K562 (cell line): ENCODE data around the gene MAP2. TPM values are rescaled to one million over a fixed set of nuclear protein-coding genes. Genes with fewer than 3 reads are reported as not detected.

ENCODE experiments used
- BDP1 ChIP-seq: IDR thresholded peaks from 3 replicates; pipeline ENCODE4 v1.6.1; 2011; ENCODE audit not compliant: insufficient read length, insufficient read depth
- EGR1 ChIP-seq: fragments of 450-650 bp; conservative IDR thresholded peaks from 2 replicates; pipeline ENCODE4 v1.6.1; 2017; ENCODE audit warnings: mild to moderate bottlenecking
- HDAC3 ChIP-seq: fragments of 450-650 bp; IDR thresholded peaks from 2 replicates; pipeline ENCODE4 v1.6.1; 2018; ENCODE audit warnings: borderline replicate concordance, mild to moderate bottlenecking, moderate library complexity; ENCODE audit not compliant: partially characterized antibody
- LCOR ChIP-seq: sonication (generic); formaldehyde crosslinking; IDR thresholded peaks from 2 replicates; pipeline ENCODE4 v1.8.0; 2022; ENCODE audit warnings: mild to moderate bottlenecking, missing genetic modification reagents
- NONO ChIP-seq, 2 experiments: fragments of 200-400 bp in 1 of 2; fragments of 450-650 bp in 1 of 2; formaldehyde crosslinking in 1 of 2; IDR thresholded peaks; 2 replicates each; pipeline ENCODE4 v1.6.1; 2017; ENCODE audit warnings: low read depth in 2 of 2, mild to moderate bottlenecking in 2 of 2, moderate library complexity in 2 of 2, low read length in 1 of 2
- RBM15 ChIP-seq: fragments of 200-400 bp; formaldehyde crosslinking; IDR thresholded peaks from 2 replicates; pipeline ENCODE4 v1.6.1; 2018; ENCODE audit warnings: mild to moderate bottlenecking, low read length, moderate library complexity; ENCODE audit not compliant: insufficient read depth
- SMARCE1 ChIP-seq: fragments of 450-650 bp; IDR thresholded peaks from 2 replicates; pipeline ENCODE4 v1.7.1; 2016; ENCODE audit warnings: mild to moderate bottlenecking
- SRF ChIP-seq, 2 experiments: fragments of 250-450, 450-650 bp in 1 of 2; sonication (Bioruptor Pico) in 1 of 2; sonication (generic) in 1 of 2; formaldehyde crosslinking; IDR thresholded peaks; 2 replicates each; pipeline versions ENCODE4 v1.5.0 to v1.5.1; 2020 to 2022; ENCODE audit warnings: mild to moderate bottlenecking in 1 of 2, missing genetic modification reagents in 1 of 2
- TRIM28 ChIP-seq: fragments of 450-650 bp; IDR thresholded peaks from 2 replicates; pipeline ENCODE4 v1.6.1; 2017
- ZBED1 ChIP-seq: IDR thresholded peaks from 2 replicates; pipeline ENCODE4 v1.6.1; 2014
- polyA plus RNA-seq, 8 experiments: library from polyadenylated mRNA; depleted of rRNA in 4 of 8; stranded (reverse) in 5 of 8; unstranded in 3 of 8; fragments of >200 nt; fragmentation: Nextera tagmentation in 2 of 8; fragmentation: Illumina TruSeq in 1 of 8; extraction: Ambion mirVana in 2 of 8; extraction: Trizol in 1 of 8; gene quantifications; 2 replicates each; pipeline versions ENCODE4 v1.2.1 to v1.2.3, GENCODE V29; 2011 to 2014; ENCODE audit warnings: inconsistent platforms in 1 of 8, missing spikeins in 1 of 8
- total RNA-seq, 7 experiments: library from RNA; depleted of rRNA in 6 of 7; stranded (reverse); fragments of >200 nt in 6 of 7; fragmentation: Illumina TruSeq in 2 of 7; extraction: Trizol in 2 of 7; gene quantifications; 2 replicates each; pipeline versions ENCODE4 v1.2.1 to v1.2.3, GENCODE V29; 2011 to 2021; ENCODE audit warnings: low replicate concordance in 1 of 7
- TF ChIP-seq, protein P1 (sequence below): fragments of 250-450 bp; sonication (Bioruptor Pico); IDR thresholded peaks from 2 replicates; pipeline ENCODE4 v1.4.0; 2020; ENCODE audit warnings: mild to moderate bottlenecking, moderate library complexity
- TF ChIP-seq, protein P2 (sequence below): sonication (generic); formaldehyde crosslinking; IDR thresholded peaks from 2 replicates; pipeline ENCODE4 v1.8.1; 2023; ENCODE audit warnings: mild to moderate bottlenecking, missing genetic modification reagents
- TF ChIP-seq, protein P3 (sequence below): fragments of 150-350 bp; conservative IDR thresholded peaks from 2 replicates; pipeline ENCODE4 v1.6.1; 2014; ENCODE audit warnings: low read length

MAP2 gene
- total and polyA plus RNA-seq, 9 of the 15 experiments (the other 6 are each of a cell fraction or from before 2014, with no cell fraction given), result 0.13 TPM; not detected in 8

DNA sequence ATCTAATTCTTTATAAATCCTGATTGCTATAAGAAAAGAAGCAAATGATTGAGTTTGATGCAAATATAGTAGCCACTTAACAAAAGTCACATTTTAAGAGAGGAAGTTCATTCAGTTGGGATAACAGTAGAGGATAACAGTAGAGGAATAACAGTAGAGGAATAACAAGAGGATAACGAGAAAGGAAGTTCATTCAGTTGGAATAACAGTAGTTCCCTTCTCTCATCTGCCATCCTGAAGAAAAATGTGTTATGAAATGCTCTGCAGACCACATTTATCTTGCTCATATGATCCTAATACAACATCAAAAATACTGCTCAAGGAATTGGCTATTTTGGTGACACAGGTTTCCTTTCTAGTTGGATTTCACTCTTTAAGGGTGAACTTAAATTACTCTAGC, 242.4 kb downstream of the MAP2 start (continued):
- TF ChIP-seq, protein P1, sequence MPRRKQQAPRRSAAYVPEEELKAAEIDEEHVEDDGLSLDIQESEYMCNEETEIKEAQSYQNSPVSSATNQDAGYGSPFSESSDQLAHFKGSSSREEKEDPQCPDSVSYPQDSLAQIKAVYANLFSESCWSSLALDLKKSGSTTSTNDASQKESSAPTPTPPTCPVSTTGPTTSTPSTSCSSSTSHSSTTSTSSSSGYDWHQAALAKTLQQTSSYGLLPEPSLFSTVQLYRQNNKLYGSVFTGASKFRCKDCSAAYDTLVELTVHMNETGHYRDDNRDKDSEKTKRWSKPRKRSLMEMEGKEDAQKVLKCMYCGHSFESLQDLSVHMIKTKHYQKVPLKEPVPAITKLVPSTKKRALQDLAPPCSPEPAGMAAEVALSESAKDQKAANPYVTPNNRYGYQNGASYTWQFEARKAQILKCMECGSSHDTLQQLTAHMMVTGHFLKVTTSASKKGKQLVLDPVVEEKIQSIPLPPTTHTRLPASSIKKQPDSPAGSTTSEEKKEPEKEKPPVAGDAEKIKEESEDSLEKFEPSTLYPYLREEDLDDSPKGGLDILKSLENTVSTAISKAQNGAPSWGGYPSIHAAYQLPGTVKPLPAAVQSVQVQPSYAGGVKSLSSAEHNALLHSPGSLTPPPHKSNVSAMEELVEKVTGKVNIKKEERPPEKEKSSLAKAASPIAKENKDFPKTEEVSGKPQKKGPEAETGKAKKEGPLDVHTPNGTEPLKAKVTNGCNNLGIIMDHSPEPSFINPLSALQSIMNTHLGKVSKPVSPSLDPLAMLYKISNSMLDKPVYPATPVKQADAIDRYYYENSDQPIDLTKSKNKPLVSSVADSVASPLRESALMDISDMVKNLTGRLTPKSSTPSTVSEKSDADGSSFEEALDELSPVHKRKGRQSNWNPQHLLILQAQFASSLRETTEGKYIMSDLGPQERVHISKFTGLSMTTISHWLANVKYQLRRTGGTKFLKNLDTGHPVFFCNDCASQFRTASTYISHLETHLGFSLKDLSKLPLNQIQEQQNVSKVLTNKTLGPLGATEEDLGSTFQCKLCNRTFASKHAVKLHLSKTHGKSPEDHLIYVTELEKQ, result no peak
- TF ChIP-seq SRF (CRISPR knock-in tag; IDR thresholded peaks at IDR 0.05) (no peak), NONO (IDR thresholded peaks at IDR 0.05; ENCODE audit: low read depth in 2 of 2, low read length in 1 of 2) (no peak), ZBED1 (no peak), BDP1 (no peak), HDAC3 (no peak), EGR1 (no peak), RBM15 (no peak), SMARCE1 (no peak), LCOR (no peak), TRIM28 (no peak)
- TF ChIP-seq, protein P2, sequence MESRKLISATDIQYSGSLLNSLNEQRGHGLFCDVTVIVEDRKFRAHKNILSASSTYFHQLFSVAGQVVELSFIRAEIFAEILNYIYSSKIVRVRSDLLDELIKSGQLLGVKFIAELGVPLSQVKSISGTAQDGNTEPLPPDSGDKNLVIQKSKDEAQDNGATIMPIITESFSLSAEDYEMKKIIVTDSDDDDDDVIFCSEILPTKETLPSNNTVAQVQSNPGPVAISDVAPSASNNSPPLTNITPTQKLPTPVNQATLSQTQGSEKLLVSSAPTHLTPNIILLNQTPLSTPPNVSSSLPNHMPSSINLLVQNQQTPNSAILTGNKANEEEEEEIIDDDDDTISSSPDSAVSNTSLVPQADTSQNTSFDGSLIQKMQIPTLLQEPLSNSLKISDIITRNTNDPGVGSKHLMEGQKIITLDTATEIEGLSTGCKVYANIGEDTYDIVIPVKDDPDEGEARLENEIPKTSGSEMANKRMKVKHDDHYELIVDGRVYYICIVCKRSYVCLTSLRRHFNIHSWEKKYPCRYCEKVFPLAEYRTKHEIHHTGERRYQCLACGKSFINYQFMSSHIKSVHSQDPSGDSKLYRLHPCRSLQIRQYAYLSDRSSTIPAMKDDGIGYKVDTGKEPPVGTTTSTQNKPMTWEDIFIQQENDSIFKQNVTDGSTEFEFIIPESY, result no peak
- TF ChIP-seq, protein P3, sequence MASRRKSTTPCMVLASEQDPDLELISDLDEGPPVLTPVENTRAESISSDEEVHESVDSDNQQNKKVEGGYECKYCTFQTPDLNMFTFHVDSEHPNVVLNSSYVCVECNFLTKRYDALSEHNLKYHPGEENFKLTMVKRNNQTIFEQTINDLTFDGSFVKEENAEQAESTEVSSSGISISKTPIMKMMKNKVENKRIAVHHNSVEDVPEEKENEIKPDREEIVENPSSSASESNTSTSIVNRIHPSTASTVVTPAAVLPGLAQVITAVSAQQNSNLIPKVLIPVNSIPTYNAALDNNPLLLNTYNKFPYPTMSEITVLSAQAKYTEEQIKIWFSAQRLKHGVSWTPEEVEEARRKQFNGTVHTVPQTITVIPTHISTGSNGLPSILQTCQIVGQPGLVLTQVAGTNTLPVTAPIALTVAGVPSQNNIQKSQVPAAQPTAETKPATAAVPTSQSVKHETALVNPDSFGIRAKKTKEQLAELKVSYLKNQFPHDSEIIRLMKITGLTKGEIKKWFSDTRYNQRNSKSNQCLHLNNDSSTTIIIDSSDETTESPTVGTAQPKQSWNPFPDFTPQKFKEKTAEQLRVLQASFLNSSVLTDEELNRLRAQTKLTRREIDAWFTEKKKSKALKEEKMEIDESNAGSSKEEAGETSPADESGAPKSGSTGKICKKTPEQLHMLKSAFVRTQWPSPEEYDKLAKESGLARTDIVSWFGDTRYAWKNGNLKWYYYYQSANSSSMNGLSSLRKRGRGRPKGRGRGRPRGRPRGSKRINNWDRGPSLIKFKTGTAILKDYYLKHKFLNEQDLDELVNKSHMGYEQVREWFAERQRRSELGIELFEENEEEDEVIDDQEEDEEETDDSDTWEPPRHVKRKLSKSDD, result no peak
